ENCODE results near the gene BBS9. TPM values are rescaled to one million over a fixed set of nuclear protein-coding genes. Genes with fewer than 3 reads are reported as not detected.

BBS9 gene
- total and polyA plus RNA-seq, 4 donors, result 2.3 to 9.5 (median 4.5) TPM

GRCh38 chr7:33111614-33112013, 17.8 kb upstream of the BBS9 start:
- Histone ChIP-seq H3K36me3 (ENCODE audit: control insufficient read depth in 4 of 4, insufficient read depth in 3 of 4, low read depth in 1 of 4, low read length in 3 of 4) (no peaks in the 10 kb centered on the region), H3K4me3 (ENCODE audit: low read depth in 1 of 3, low read length in 3 of 3) (no peak overlapping the region), H3K9ac (ENCODE audit: low read depth in 1 of 2, low read length in 2 of 2) (no peak overlapping the region), H3K27ac (ENCODE audit: low read depth in 1 of 2, low read length in 2 of 2) (no peak overlapping the region), H3K9me3 (ENCODE audit: control insufficient read depth in 4 of 4, low read length in 3 of 4) (no peaks in the 10 kb centered on the region), H3K27me3 (ENCODE audit: control insufficient read depth in 4 of 4, insufficient read depth in 4 of 4, low read length in 3 of 4) (no peaks in the 10 kb centered on the region), H3K4me1 (ENCODE audit: control insufficient read depth in 4 of 4, insufficient read depth in 4 of 4, low read length in 3 of 4) (peaks cover 6 to 20% (median 15%) of the 10 kb centered on the region in 4 donors)
- TF ChIP-seq JUND (IDR thresholded peaks at IDR 0.05), result no peak
- TF ChIP-seq HNF4G (IDR thresholded peaks at IDR 0.05), result no peak
- TF ChIP-seq REST (IDR thresholded peaks at IDR 0.05), result no peak
- TF ChIP-seq TAF1 (conservative IDR thresholded peaks at IDR 0.05), result no peak
- TF ChIP-seq EGR1 (IDR thresholded peaks at IDR 0.05; ENCODE audit: low read depth in 2 of 2), result no peak
- no peak for TF ChIP-seq FOXA2 (IDR thresholded peaks at IDR 0.05)
- no peak for TF ChIP-seq ZBTB33 (IDR thresholded peaks at IDR 0.05)
- no peak for TF ChIP-seq SP1 (IDR thresholded peaks at IDR 0.05)
- TF ChIP-seq GABPA (IDR thresholded peaks at IDR 0.05 in 1 of 2, conservative IDR thresholded peaks at IDR 0.05 in 1 of 2), result no peak
- TF ChIP-seq ATF3 (IDR thresholded peaks at IDR 0.05), result no peak
- DNase-seq (ENCODE audit: low spot score), result no peak
- 72% methylated on average over 3 of the region's 3 CpGs for WGBS

- H3K9ac ChIP-seq (ENCODE audit: low read depth in 1 of 2, low read length in 2 of 2), result no peak overlapping the region
- no peak for DNase-seq (ENCODE audit: low spot score)
- H3K4me3 ChIP-seq (ENCODE audit: low read depth in 1 of 3, low read length in 3 of 3), result no peak overlapping the region
- H3K27me3 ChIP-seq (ENCODE audit: control insufficient read depth in 4 of 4, insufficient read depth in 4 of 4, low read length in 3 of 4), result no peaks in the 10 kb centered on the region
- TF ChIP-seq YY1 (IDR thresholded peaks at IDR 0.05) (no peak), FOXA1 (IDR thresholded peaks at IDR 0.05) (no peak), RAD21 (IDR thresholded peaks at IDR 0.05) (no peak), NR2F2 (IDR thresholded peaks at IDR 0.05) (no peak), RXRA (IDR thresholded peaks at IDR 0.05) (no peak), ZBTB33 (IDR thresholded peaks at IDR 0.05) (no peak), ATF3 (IDR thresholded peaks at IDR 0.05) (no peak), EGR1 (IDR thresholded peaks at IDR 0.05; ENCODE audit: low read depth in 2 of 2) (no peak), MAX (IDR thresholded peaks at IDR 0.05) (no peak), REST (IDR thresholded peaks at IDR 0.05) (no peak), TAF1 (conservative IDR thresholded peaks at IDR 0.05) (no peak), GABPA (IDR thresholded peaks at IDR 0.05 in 1 of 2, conservative IDR thresholded peaks at IDR 0.05 in 1 of 2) (no peak), JUND (IDR thresholded peaks at IDR 0.05) (no peak), FOXA2 (IDR thresholded peaks at IDR 0.05) (no peak)
- H3K27ac ChIP-seq (ENCODE audit: low read depth in 1 of 2, low read length in 2 of 2), result no peak overlapping the region
- H3K9me3 ChIP-seq (ENCODE audit: control insufficient read depth in 4 of 4, low read length in 3 of 4), result peaks cover 0 to 7% (median 0%) of the 10 kb centered on the region in 4 donors
- no peaks in the 10 kb centered on the region for H3K36me3 ChIP-seq (ENCODE audit: control insufficient read depth in 4 of 4, insufficient read depth in 3 of 4, low read depth in 1 of 4, low read length in 3 of 4)
- no peaks in the 10 kb centered on the region for H3K4me1 ChIP-seq (ENCODE audit: control insufficient read depth in 4 of 4, insufficient read depth in 4 of 4, low read length in 3 of 4)
Observed at GRCh38 chr7:33114976-33115375, 14.4 kb upstream of the BBS9 start.
